Tibial nerve (tissue), 4 donors: ENCODE data around the gene EMC8. TPM values are rescaled to one million over a fixed set of nuclear protein-coding genes. Genes with fewer than 3 reads are reported as not detected.
"Not testable (repeated sequence)": the region's sequence is repeated elsewhere in the genome, so short reads cannot be mapped to it uniquely, and the experiment has no call there.

Experiments used
- DNase-seq, 2 donors: peaks; one replicate each; pipeline ENCODE4 v3.0.0-alpha.2; 2019; ENCODE audit warnings: low spot score in 2 of 2
- H3K27ac ChIP-seq, 4 donors: fragments of 200-600 bp; sonication (generic) in 3 of 4; one replicate each; pipeline ENCODE4 v1.5.1; 2017 to 2019; ENCODE audit warnings: mild to moderate bottlenecking in 1 of 4
- H3K27me3 ChIP-seq, 2 donors: fragments of 200-600 bp; sonication (generic) in 1 of 2; one replicate each; pipeline versions ENCODE4 v1.5.1 to v1.6.0; 2017 to 2019
- H3K36me3 ChIP-seq, 3 donors: fragments of 200-600 bp; sonication (generic); one replicate each; pipeline ENCODE4 v1.5.1; 2018 to 2019
- H3K4me1 ChIP-seq, 4 donors: fragments of 200-600 bp; sonication (generic) in 3 of 4; one replicate each; pipeline ENCODE4 v1.5.1; 2017 to 2019
- H3K4me3 ChIP-seq, 4 donors: fragments of 200-600 bp; sonication (generic) in 3 of 4; one replicate each; pipeline ENCODE4 v1.5.1; 2017 to 2019; ENCODE audit warnings: mild to moderate bottlenecking in 1 of 4, moderate library complexity in 1 of 4
- H3K9me3 ChIP-seq, 4 donors: fragments of 200-600 bp; sonication (generic) in 3 of 4; one replicate each; pipeline ENCODE4 v1.5.1; 2017 to 2019
- CTCF ChIP-seq, 5 experiments: fragments of 200-600 bp in 3 of 5; fragments of 450-650 bp in 2 of 5; sonication (generic) in 3 of 5; IDR thresholded peaks; one replicate each; pipeline ENCODE4 v1.5.1; 2016 to 2019; ENCODE audit warnings: antibody characterized with exemption in 5 of 5, mild to moderate bottlenecking in 3 of 5, moderate library complexity in 2 of 5
- EP300 ChIP-seq, 2 donors: sonication (generic); formaldehyde crosslinking; IDR thresholded peaks; one replicate each; pipeline ENCODE4 v1.6.1; 2017; ENCODE audit warnings: antibody characterized with exemption in 2 of 2, mild to moderate bottlenecking in 1 of 2
- POLR2A ChIP-seq, 2 donors: fragments of 450-650 bp; IDR thresholded peaks; one replicate each; pipeline ENCODE4 v1.6.1; 2017; ENCODE audit warnings: antibody characterized with exemption in 2 of 2, mild to moderate bottlenecking in 2 of 2, moderate library complexity in 2 of 2
- WGBS, 2 donors: methylation state at CpG; one replicate each; pipeline ENCODE4 v1.1.5; 2018; 5-methylcytosine and 5-hydroxymethylcytosine counted together
- total RNA-seq, 4 donors: library from RNA; depleted of rRNA; stranded (reverse); fragments of >200 nt; gene quantifications; one replicate each; pipeline ENCODE4 v1.1.0, GENCODE V29; 2016

Gene EMC8
- total RNA-seq, 4 donors from 2014 or later = 31.8 to 46.2 (median 35.4) TPM

DNA sequence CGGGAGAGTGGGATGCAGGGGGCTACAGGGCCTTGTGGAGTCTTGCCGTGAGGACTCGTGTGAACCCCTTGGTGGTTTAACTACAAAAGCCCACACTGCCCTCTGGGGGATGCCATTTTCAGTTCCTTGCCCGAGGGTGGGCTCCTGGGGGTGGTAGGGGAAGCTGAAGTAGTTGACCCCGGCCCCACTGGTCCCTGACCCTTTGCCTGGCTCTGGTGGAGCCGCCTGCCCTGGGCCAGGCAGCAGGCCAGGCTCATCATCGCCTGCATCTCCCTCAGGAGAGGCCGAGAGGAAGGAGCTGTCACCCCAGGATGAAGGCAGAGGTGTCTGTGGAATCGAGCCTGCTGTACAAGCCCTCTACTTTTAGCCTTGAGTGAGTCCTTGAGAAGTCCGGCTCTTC lies 10.3 kb upstream of the EMC8 start:
- Histone ChIP-seq H3K4me1 (no peaks in the 10 kb centered on the region), H3K27me3 (peaks cover 0 to 29% of the 10 kb centered on the region in 2 donors), H3K9me3 (no peaks in the 10 kb centered on the region), H3K27ac (no peak overlapping the region), H3K36me3 (peaks cover 0 to 28% (median 12%) of the 10 kb centered on the region in 3 donors), H3K4me3 (no peak overlapping the region)
- WGBS, 2 donors = 63 to 76% methylated on average over 10 of the region's 10 CpGs
- no peak for DNase-seq
- no peak for TF ChIP-seq EP300 (IDR thresholded peaks at IDR 0.05)
- TF ChIP-seq CTCF (IDR thresholded peaks at IDR 0.05) = no peak
- no peak for TF ChIP-seq POLR2A (IDR thresholded peaks at IDR 0.05)

GRCh38 chr16:85808926-85809325 lies 9.6 kb upstream of the EMC8 start:
- WGBS, 2 donors = 95 to 99% methylated on average over 7 of the region's 7 CpGs
- TF ChIP-seq POLR2A (IDR thresholded peaks at IDR 0.05) (no peak), CTCF (IDR thresholded peaks at IDR 0.05) (no peak), EP300 (IDR thresholded peaks at IDR 0.05) (no peak)
- Histone ChIP-seq H3K4me1 (no peaks in the 10 kb centered on the region), H3K36me3 (peaks cover 0 to 35% (median 14%) of the 10 kb centered on the region in 3 donors), H3K4me3 (no peak overlapping the region), H3K27ac (no peak overlapping the region), H3K9me3 (no peaks in the 10 kb centered on the region), H3K27me3 (peaks cover 0 to 22% of the 10 kb centered on the region in 2 donors)
- DNase-seq = no peak

- H3K27me3 ChIP-seq = peaks cover 0 to 14% of the 10 kb centered on the region in 2 donors
- not testable (repeated sequence) for H3K27ac ChIP-seq, H3K4me1 ChIP-seq, DNase-seq, H3K4me3 ChIP-seq, H3K9me3 ChIP-seq
- WGBS, 2 donors = 93 to 96% methylated on average over 15 to 21 of the region's 27 CpGs
- H3K36me3 ChIP-seq = peaks cover 0 to 43% (median 14%) of the 10 kb centered on the region in 3 donors
Observed at GRCh38 chr16:85808104-85808503, 8.8 kb upstream of the EMC8 start.

- peaks cover 0 to 13% of the 10 kb centered on the region in 2 donors for H3K27me3 ChIP-seq
- not testable (repeated sequence) for H3K4me1 ChIP-seq, H3K9me3 ChIP-seq, H3K4me3 ChIP-seq, H3K27ac ChIP-seq, DNase-seq
- H3K36me3 ChIP-seq = peaks cover 0 to 51% (median 14%) of the 10 kb centered on the region in 3 donors
- 87 to 92% methylated on average over 6 of the region's 6 CpGs for WGBS, 2 donors
Observed at GRCh38 chr16:85807340-85807739, 8.0 kb upstream of the EMC8 start.

GRCh38 chr16:85806539-85806938 lies 7.2 kb upstream of the EMC8 start:
- no peaks in the 10 kb centered on the region for H3K9me3 ChIP-seq
- peaks cover 0 to 6% of the 10 kb centered on the region in 2 donors for H3K27me3 ChIP-seq
- H3K27ac ChIP-seq = no peak overlapping the region
- WGBS, 2 donors = 91 to 96% methylated on average over 11 of the region's 11 CpGs
- DNase-seq = no peak
- H3K4me3 ChIP-seq = no peak overlapping the region
- peaks cover 0 to 59% (median 14%) of the 10 kb centered on the region in 3 donors for H3K36me3 ChIP-seq
- no peak for TF ChIP-seq EP300 (IDR thresholded peaks at IDR 0.05)
- TF ChIP-seq POLR2A (IDR thresholded peaks at IDR 0.05) = no peak
- TF ChIP-seq CTCF (IDR thresholded peaks at IDR 0.05) = no peak
- peaks cover 0 to 5% (median 0%) of the 10 kb centered on the region in 4 donors for H3K4me1 ChIP-seq

- TF ChIP-seq POLR2A (IDR thresholded peaks at IDR 0.05) (no peak), EP300 (IDR thresholded peaks at IDR 0.05) (no peak), CTCF (IDR thresholded peaks at IDR 0.05) (no peak)
- WGBS, 2 donors = 80 to 82% methylated on average over 18 of the region's 18 CpGs
- Histone ChIP-seq H3K4me1 (peaks cover 0 to 15% (median 7%) of the 10 kb centered on the region in 4 donors), H3K4me3 (no peak overlapping the region), H3K9me3 (no peaks in the 10 kb centered on the region), H3K27ac (no peak overlapping the region), H3K36me3 (peaks cover 0 to 62% (median 14%) of the 10 kb centered on the region in 3 donors), H3K27me3 (no peaks in the 10 kb centered on the region)
- DNase-seq = no peak
Observed at GRCh38 chr16:85805442-85806045, 6.2 kb upstream of the EMC8 start.
